Stimulated activated naive CD8-positive, alpha-beta T cell treated with anti-CD3 and anti-CD28 coated beads, Interleukin-15, amount 100 ng/mL, for 72 hours (primary cell): ENCODE data around the gene KCNN3.
A peak's percentile ranks its signal among the peaks of the same experiment; 100 is the strongest.

Source experiments
- ATAC-seq: fragments of 150-1000 bp; cut with Tn5 transposase; 2 replicates; pipeline ENCODE4 v1.10.0; 2021; ENCODE audit warnings: mild to moderate bottlenecking, moderate library complexity
- DNase-seq, 2 donors: peaks; one replicate each; pipeline ENCODE4 v3.0.0; 2021 to 2022
- H3K27ac Mint-ChIP-seq, 2 donors: one replicate each; pipeline ENCODE4 v1.8.0; 2022; ENCODE audit warnings: mild to moderate bottlenecking in 2 of 2, mixed read lengths in 2 of 2, moderate library complexity in 2 of 2
- H3K27me3 Mint-ChIP-seq: one replicate; pipeline ENCODE4 v1.8.0; 2022; ENCODE audit warnings: mixed read lengths
- H3K4me1 Mint-ChIP-seq: one replicate; pipeline ENCODE4 v1.8.0; 2022; ENCODE audit warnings: mild to moderate bottlenecking, mixed read lengths
- H3K4me3 Mint-ChIP-seq, 2 donors: one replicate each; pipeline ENCODE4 v1.8.0; 2022; ENCODE audit warnings: mild to moderate bottlenecking in 2 of 2, mixed read lengths in 2 of 2, moderate library complexity in 1 of 2
- H3K9me3 Mint-ChIP-seq, 2 donors: one replicate each; pipeline ENCODE4 v1.8.0; 2022; ENCODE audit warnings: mixed read lengths in 2 of 2

KCNN3 gene

GRCh38 chr1:154822717-154823116 lies 47.4 kb downstream of the KCNN3 start:
- H3K4me3 Mint-ChIP-seq, result no peak overlapping the region
- no peak overlapping the region for H3K27ac Mint-ChIP-seq
- peaks cover 14% of the 10 kb centered on the region for H3K4me1 Mint-ChIP-seq
- H3K27me3 Mint-ChIP-seq, result no peaks in the 10 kb centered on the region
- H3K9me3 Mint-ChIP-seq, result no peaks in the 10 kb centered on the region
- ATAC-seq (no peak), DNase-seq (no peak)

GRCh38 chr1:154822233-154822632 lies 47.8 kb downstream of the KCNN3 start:
- ATAC-seq (no peak), DNase-seq (no peak)
- Mint-ChIP-seq H3K4me1 (peaks cover 14% of the 10 kb centered on the region), H3K4me3 (no peak overlapping the region), H3K27ac (no peak overlapping the region), H3K9me3 (no peaks in the 10 kb centered on the region), H3K27me3 (no peaks in the 10 kb centered on the region)

- ATAC-seq, result no peak
- H3K4me3 Mint-ChIP-seq, result no peak overlapping the region
These were observed 49.0 kb downstream of the KCNN3 start for GRCh38 chr1:154821083-154821482.

GRCh38 chr1:154820646-154821045 lies 49.4 kb downstream of the KCNN3 start:
- H3K9me3 Mint-ChIP-seq, result no peaks in the 10 kb centered on the region
- H3K27me3 Mint-ChIP-seq, result peaks cover 8% of the 10 kb centered on the region
- ATAC-seq (no peak), DNase-seq (no peak)
- no peak overlapping the region for H3K4me3 Mint-ChIP-seq
- H3K27ac Mint-ChIP-seq, result no peak overlapping the region
- H3K4me1 Mint-ChIP-seq, result peaks cover 14% of the 10 kb centered on the region

More at GRCh38 chr1:154821083-154821482, 49.0 kb downstream of the KCNN3 start:
- H3K9me3 Mint-ChIP-seq, result no peaks in the 10 kb centered on the region
- H3K27ac Mint-ChIP-seq, result no peak overlapping the region
- peaks cover 14% of the 10 kb centered on the region for H3K4me1 Mint-ChIP-seq
- DNase-seq, result no peak
- peaks cover 8% of the 10 kb centered on the region for H3K27me3 Mint-ChIP-seq

GRCh38 chr1:154819628-154820590 lies 50.2 kb downstream of the KCNN3 start:
- ATAC-seq (peak; percentile 84), DNase-seq (peak; percentile 13 to 29)
- Mint-ChIP-seq H3K27me3 (peaks cover 8% of the 10 kb centered on the region), H3K27ac (peak overlapping the region in 1 of 2 donors; percentile 42), H3K9me3 (no peaks in the 10 kb centered on the region), H3K4me1 (peaks cover 14% of the 10 kb centered on the region), H3K4me3 (no peak overlapping the region)

- Mint-ChIP-seq H3K27ac (no peak overlapping the region), H3K9me3 (no peaks in the 10 kb centered on the region), H3K27me3 (peaks cover 8% of the 10 kb centered on the region), H3K4me3 (no peak overlapping the region), H3K4me1 (peaks cover 14% of the 10 kb centered on the region)
- no peak for ATAC-seq
- DNase-seq, result no peak
These were observed 51.2 kb downstream of the KCNN3 start for GRCh38 chr1:154818911-154819310.

- peaks cover 8% of the 10 kb centered on the region for H3K27me3 Mint-ChIP-seq
- H3K9me3 Mint-ChIP-seq, result no peaks in the 10 kb centered on the region
- no peak overlapping the region for H3K4me3 Mint-ChIP-seq
- peak overlapping the region in 1 of 2 donors; percentile 60 for H3K27ac Mint-ChIP-seq
- no peak for ATAC-seq
- H3K4me1 Mint-ChIP-seq, result peaks cover 14% of the 10 kb centered on the region
- no peak for DNase-seq
These were observed 53.1 kb downstream of the KCNN3 start for GRCh38 chr1:154816937-154817336.

- DNase-seq (no peak), ATAC-seq (no peak)
- no peaks in the 10 kb centered on the region for H3K9me3 Mint-ChIP-seq
- H3K4me1 Mint-ChIP-seq, result peaks cover 14% of the 10 kb centered on the region
- H3K4me3 Mint-ChIP-seq, result no peak overlapping the region
- H3K27ac Mint-ChIP-seq, result peak overlapping the region in 1 of 2 donors; percentile 52
- H3K27me3 Mint-ChIP-seq, result peaks cover 8% of the 10 kb centered on the region
These were observed 53.7 kb downstream of the KCNN3 start for GRCh38 chr1:154816369-154816768.

GRCh38 chr1:154813846-154814505 lies 56.1 kb downstream of the KCNN3 start:
- Mint-ChIP-seq H3K27me3 (peaks cover 8% of the 10 kb centered on the region), H3K4me3 (no peak overlapping the region), H3K27ac (no peak overlapping the region), H3K4me1 (peaks cover 18% of the 10 kb centered on the region), H3K9me3 (no peaks in the 10 kb centered on the region)
- ATAC-seq, result no peak
- no peak for DNase-seq

GRCh38 chr1:154813300-154813816 lies 56.7 kb downstream of the KCNN3 start:
- Mint-ChIP-seq H3K4me1 (peaks cover 18% of the 10 kb centered on the region), H3K27ac (no peak overlapping the region), H3K4me3 (no peak overlapping the region), H3K9me3 (no peaks in the 10 kb centered on the region), H3K27me3 (peaks cover 11% of the 10 kb centered on the region)
- DNase-seq, result no peak
- ATAC-seq, result no peak

- Mint-ChIP-seq H3K27ac (no peak overlapping the region), H3K27me3 (peaks cover 16% of the 10 kb centered on the region), H3K4me1 (peaks cover 18% of the 10 kb centered on the region), H3K4me3 (no peak overlapping the region), H3K9me3 (no peaks in the 10 kb centered on the region)
- DNase-seq, result no peak
- no peak for ATAC-seq
These were observed 57.2 kb downstream of the KCNN3 start for GRCh38 chr1:154812877-154813276.

- Mint-ChIP-seq H3K4me3 (no peak overlapping the region), H3K9me3 (no peaks in the 10 kb centered on the region), H3K4me1 (peaks cover 18% of the 10 kb centered on the region), H3K27ac (peak overlapping the region in 1 of 2 donors; percentile 55), H3K27me3 (peaks cover 10% of the 10 kb centered on the region)
- DNase-seq (no peak), ATAC-seq (peak; percentile 86)
These were observed 59.5 kb downstream of the KCNN3 start for GRCh38 chr1:154810571-154810970.

GRCh38 chr1:154809436-154810413 lies 60.4 kb downstream of the KCNN3 start:
- H3K9me3 Mint-ChIP-seq, result no peaks in the 10 kb centered on the region
- DNase-seq (no peak), ATAC-seq (peak; percentile 72)
- H3K4me1 Mint-ChIP-seq, result peaks cover 18% of the 10 kb centered on the region
- peak overlapping the region; percentile 21 to 55 for H3K27ac Mint-ChIP-seq
- H3K4me3 Mint-ChIP-seq, result peak overlapping the region; percentile 15 to 52
- H3K27me3 Mint-ChIP-seq, result peaks cover 16% of the 10 kb centered on the region

- H3K4me1 Mint-ChIP-seq, result peaks cover 18% of the 10 kb centered on the region
- H3K9me3 Mint-ChIP-seq, result no peaks in the 10 kb centered on the region
- DNase-seq, result no peak
- ATAC-seq, result no peak
- H3K27me3 Mint-ChIP-seq, result peaks cover 23% of the 10 kb centered on the region
- no peak overlapping the region for H3K27ac Mint-ChIP-seq
- H3K4me3 Mint-ChIP-seq, result no peak overlapping the region
These were observed 61.2 kb downstream of the KCNN3 start for GRCh38 chr1:154808909-154809262.
